GM18498 (cell line): ENCODE results near the gene GBP3.
"Not testable (repeated sequence)": the region's sequence is repeated elsewhere in the genome, so short reads cannot be mapped to it uniquely, and the experiment has no call there.

Experiments used
- ATAC-seq: cut with Tn5 transposase; IDR thresholded peaks from one replicate; pipeline ENCODE4 v1.9.1; 2021; ENCODE audit warnings: mild to moderate bottlenecking, moderate library complexity; ENCODE audit not compliant: unreplicated experiment

The GBP3 gene

DNA sequence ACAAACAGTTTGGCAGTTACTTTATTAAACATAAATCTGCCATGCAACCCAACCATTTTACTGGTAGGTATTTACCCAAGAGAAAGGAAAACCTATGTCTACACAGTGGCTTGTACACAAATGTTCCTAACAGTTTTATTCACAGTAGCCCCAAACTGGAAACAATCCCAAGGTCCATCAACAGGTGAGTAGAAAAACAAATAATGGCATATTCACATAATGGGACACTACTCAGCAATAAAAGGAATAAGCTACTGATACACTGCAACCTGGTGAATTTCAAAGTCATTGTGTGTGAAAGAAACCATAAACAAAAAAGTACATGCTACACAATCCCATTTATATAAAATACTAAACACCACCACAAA is 42.9 kb downstream of the GBP3 start:
- no peak for ATAC-seq

- no peak for ATAC-seq
Measured at GRCh38 chr1:88979054-88979748, 43.5 kb downstream of the GBP3 start.

GRCh38 chr1:88976235-88976634 is 46.4 kb downstream of the GBP3 start:
- ATAC-seq, result no peak

GRCh38 chr1:88974616-88975172 is 48.0 kb downstream of the GBP3 start:
- not testable (repeated sequence) for ATAC-seq

GRCh38 chr1:88973520-88974137 is 49.0 kb downstream of the GBP3 start:
- ATAC-seq, result no peak

DNA sequence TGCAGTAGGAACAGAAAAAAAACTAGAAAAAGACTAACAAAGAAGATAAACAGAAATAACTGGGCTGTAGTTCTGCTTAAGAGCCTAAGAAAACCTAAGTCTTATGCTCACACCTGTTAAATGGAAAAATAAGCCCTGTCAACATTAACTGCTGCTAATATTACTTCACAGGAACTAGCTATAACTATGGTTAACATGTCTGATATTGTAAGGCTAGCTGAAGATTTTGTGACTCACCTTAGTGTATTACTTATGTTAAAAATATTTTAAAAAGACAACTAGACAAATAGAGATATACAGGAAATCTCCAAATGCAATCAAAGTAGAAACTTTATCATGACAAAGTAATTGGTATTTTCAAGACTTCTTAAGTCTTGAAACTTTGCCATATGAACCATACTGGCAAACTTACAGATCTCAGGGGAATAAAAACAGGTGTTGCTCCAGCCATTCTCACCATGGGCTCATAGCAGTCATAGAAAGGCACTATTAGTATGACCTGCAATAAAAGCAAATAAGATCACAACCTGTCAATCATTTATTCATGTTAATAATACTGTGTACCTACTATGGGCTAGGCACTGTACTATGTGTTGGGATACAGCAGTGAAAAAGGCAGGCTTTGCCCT is 60.9 kb downstream of the GBP3 start:
- ATAC-seq, result no peak

- ATAC-seq, result no peak
Measured at GRCh38 chr1:88961081-88961480, 61.6 kb downstream of the GBP3 start.
